Fibroblast of lung (primary cell): ENCODE results near the gene WWTR1. TPM values are rescaled to one million over a fixed set of nuclear protein-coding genes. Genes with fewer than 3 reads are reported as not detected.

Experiments used
- DNase-seq, 2 donors: peaks; one replicate each; pipeline versions ENCODE4 v3.0.0 to v3.0.0-alpha.2; 2010; ENCODE audit warnings: low read depth in 2 of 2
- H2AFZ ChIP-seq: 2 replicates; pipeline ENCODE4 v1.5.1; 2012; ENCODE audit warnings: low read length, control low read depth, inconsistent platforms
- H3K27ac ChIP-seq: 2 replicates; pipeline ENCODE4 v1.5.1; 2011; ENCODE audit warnings: low read length, control low read depth; ENCODE audit not compliant: insufficient read depth
- H3K27me3 ChIP-seq: 2 replicates; pipeline ENCODE4 v1.5.1; 2011; ENCODE audit warnings: mild to moderate bottlenecking, low read length; ENCODE audit not compliant: control insufficient read depth, insufficient read depth
- H3K36me3 ChIP-seq: 2 replicates; pipeline ENCODE4 v1.5.1; 2011; ENCODE audit warnings: low read length; ENCODE audit not compliant: control insufficient read depth, insufficient read depth
- H3K4me1 ChIP-seq: 2 replicates; pipeline ENCODE4 v1.5.1; 2011; ENCODE audit warnings: low read length; ENCODE audit not compliant: control insufficient read depth, insufficient read depth; ENCODE audit errors: extremely low read depth
- H3K4me2 ChIP-seq: 2 replicates; pipeline ENCODE4 v1.5.1; 2011; ENCODE audit warnings: low read length, control low read depth; ENCODE audit not compliant: insufficient read depth; ENCODE audit errors: extremely low read depth
- H3K4me3 ChIP-seq, 4 experiments: fragments of 200-600 bp in 1 of 4; sonication (generic) in 1 of 4; replicated peaks in 1 of 4; 2 replicates each; pipeline ENCODE4 v1.5.1; 2011 to 2016; ENCODE audit warnings: low read length in 4 of 4, low read depth in 3 of 4, mild to moderate bottlenecking in 3 of 4, control low read depth in 2 of 4, inconsistent platforms in 1 of 4, mixed read lengths in 1 of 4; ENCODE audit not compliant: insufficient read depth in 1 of 4; ENCODE audit errors: control extremely low read depth in 1 of 4
- H3K79me2 ChIP-seq: 2 replicates; pipeline ENCODE4 v1.5.1; 2012; ENCODE audit warnings: mild to moderate bottlenecking, low read length, inconsistent platforms; ENCODE audit not compliant: control insufficient read depth, insufficient read depth
- H3K9ac ChIP-seq: 2 replicates; pipeline ENCODE4 v1.5.1; 2011; ENCODE audit warnings: mild to moderate bottlenecking, low read length, control low read depth; ENCODE audit not compliant: insufficient read depth
- H3K9me3 ChIP-seq: 2 replicates; pipeline ENCODE4 v1.5.1; 2012; ENCODE audit warnings: low read depth, low read length; ENCODE audit not compliant: control insufficient read depth, insufficient read depth
- H4K20me1 ChIP-seq: 2 replicates; pipeline ENCODE4 v1.5.1; 2011; ENCODE audit warnings: low read length; ENCODE audit not compliant: control insufficient read depth, insufficient read depth; ENCODE audit errors: extremely low read depth
- EZH2 ChIP-seq: IDR thresholded peaks from 2 replicates; pipeline ENCODE4 v1.5.1; 2012; ENCODE audit warnings: low read length, control low read depth, mild to moderate bottlenecking; ENCODE audit errors: missing control alignments
- polyA plus RNA-seq, 2 donors: library from polyadenylated mRNA; depleted of rRNA in 1 of 2; stranded (reverse) in 1 of 2; unstranded in 1 of 2; fragments of >200 nt; gene quantifications; 2 replicates each; pipeline ENCODE4 v1.2.1, GENCODE V29; 2011 to 2012; ENCODE audit warnings: missing spikeins in 1 of 2
- total RNA-seq: library from RNA; depleted of rRNA; stranded (reverse); fragments of >200 nt; gene quantifications from 2 replicates; pipeline ENCODE4 v1.2.1, GENCODE V29; 2014
- TF ChIP-seq, protein P1 (sequence below), 2 donors: IDR thresholded peaks in 1 of 2; conservative IDR thresholded peaks in 1 of 2; 1 replicate in 1 of 2; 2 replicates in 1 of 2; pipeline ENCODE4 v1.5.1; 2011 to 2012; ENCODE audit warnings: low read length in 2 of 2, control low read depth in 1 of 2, inconsistent platforms in 1 of 2, low read depth in 1 of 2, mild to moderate bottlenecking in 1 of 2

Gene WWTR1
- total and polyA plus RNA-seq, 2 donors (not counting 1 experiment from before 2014, with no cell fraction given): 13.7 to 71.5 TPM

GRCh38 chr3:149608987-149609386 is 48.8 kb downstream of the WWTR1 start:
- H3K4me2 ChIP-seq: no peak overlapping the region
- no peak for DNase-seq
- no peaks in the 10 kb centered on the region for H3K9me3 ChIP-seq
- H3K27me3 ChIP-seq: no peaks in the 10 kb centered on the region
- no peak overlapping the region for H3K9ac ChIP-seq
- peaks cover 45% of the 10 kb centered on the region for H3K79me2 ChIP-seq
- no peak for TF ChIP-seq EZH2
- TF ChIP-seq, protein P1, sequence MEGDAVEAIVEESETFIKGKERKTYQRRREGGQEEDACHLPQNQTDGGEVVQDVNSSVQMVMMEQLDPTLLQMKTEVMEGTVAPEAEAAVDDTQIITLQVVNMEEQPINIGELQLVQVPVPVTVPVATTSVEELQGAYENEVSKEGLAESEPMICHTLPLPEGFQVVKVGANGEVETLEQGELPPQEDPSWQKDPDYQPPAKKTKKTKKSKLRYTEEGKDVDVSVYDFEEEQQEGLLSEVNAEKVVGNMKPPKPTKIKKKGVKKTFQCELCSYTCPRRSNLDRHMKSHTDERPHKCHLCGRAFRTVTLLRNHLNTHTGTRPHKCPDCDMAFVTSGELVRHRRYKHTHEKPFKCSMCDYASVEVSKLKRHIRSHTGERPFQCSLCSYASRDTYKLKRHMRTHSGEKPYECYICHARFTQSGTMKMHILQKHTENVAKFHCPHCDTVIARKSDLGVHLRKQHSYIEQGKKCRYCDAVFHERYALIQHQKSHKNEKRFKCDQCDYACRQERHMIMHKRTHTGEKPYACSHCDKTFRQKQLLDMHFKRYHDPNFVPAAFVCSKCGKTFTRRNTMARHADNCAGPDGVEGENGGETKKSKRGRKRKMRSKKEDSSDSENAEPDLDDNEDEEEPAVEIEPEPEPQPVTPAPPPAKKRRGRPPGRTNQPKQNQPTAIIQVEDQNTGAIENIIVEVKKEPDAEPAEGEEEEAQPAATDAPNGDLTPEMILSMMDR (conservative IDR thresholded peaks at IDR 0.05 in 1 of 2, IDR thresholded peaks at IDR 0.05 in 1 of 2; ENCODE audit: low read depth in 1 of 2, low read length in 2 of 2): no peak
- H3K4me3 ChIP-seq: no peak overlapping the region
- H3K36me3 ChIP-seq: no peaks in the 10 kb centered on the region
- H3K27ac ChIP-seq: no peak overlapping the region
- no peak overlapping the region for H2AFZ ChIP-seq
- H3K4me1 ChIP-seq: peaks cover 16% of the 10 kb centered on the region
- no peaks in the 10 kb centered on the region for H4K20me1 ChIP-seq

- Histone ChIP-seq H3K27ac (no peak overlapping the region), H4K20me1 (no peaks in the 10 kb centered on the region), H3K4me3 (no peak overlapping the region)
These were observed 51.9 kb downstream of the WWTR1 start for GRCh38 chr3:149605902-149606301.

DNA sequence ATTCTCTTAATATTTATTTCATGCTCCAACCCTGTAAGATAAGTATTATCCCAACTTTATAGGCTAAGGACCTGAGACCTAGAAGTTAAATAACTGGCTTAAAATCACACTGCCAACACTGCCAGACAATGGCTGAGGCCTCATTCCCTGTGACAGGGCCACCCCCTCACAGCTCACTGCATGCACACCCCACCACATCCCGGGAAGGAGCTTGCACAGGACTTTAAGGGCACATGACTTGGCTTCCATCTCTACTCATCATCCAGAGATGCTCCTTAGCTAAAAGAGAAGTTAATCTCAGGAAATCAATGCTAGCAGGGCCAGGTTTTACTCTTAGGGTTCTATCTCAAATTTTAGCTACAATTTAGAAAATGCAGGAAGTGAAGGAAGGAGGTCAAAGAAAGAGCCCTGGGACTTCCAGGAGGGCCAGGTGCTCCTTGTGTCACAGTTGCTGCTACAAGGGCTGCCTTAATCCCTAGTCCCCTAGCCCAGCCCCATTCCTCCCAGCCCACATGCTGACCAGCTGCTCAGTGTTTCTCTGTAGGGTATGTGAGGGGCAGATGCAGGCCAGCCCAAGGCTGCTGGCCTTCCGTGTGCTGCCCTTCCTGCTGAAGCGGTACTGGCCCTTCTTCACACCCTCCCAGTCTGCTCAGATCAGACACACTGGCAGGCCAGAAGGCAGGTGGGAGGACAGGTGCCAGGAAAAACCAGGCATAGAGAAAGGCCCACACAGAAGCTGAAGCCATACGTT is 53.5 kb downstream of the WWTR1 start:
- DNase-seq: peak in 1 of 2 donors; percentile 59
- Histone ChIP-seq H3K27ac (peak overlapping the region; percentile 2), H3K4me2 (no peak overlapping the region), H3K36me3 (no peaks in the 10 kb centered on the region), H2AFZ (no peak overlapping the region), H3K79me2 (peaks cover 34% of the 10 kb centered on the region), H3K4me3 (no peak overlapping the region), H3K9me3 (no peaks in the 10 kb centered on the region), H3K9ac (no peak overlapping the region), H3K4me1 (peaks cover 15% of the 10 kb centered on the region), H4K20me1 (no peaks in the 10 kb centered on the region), H3K27me3 (no peaks in the 10 kb centered on the region)
- TF ChIP-seq, protein P1 (conservative IDR thresholded peaks at IDR 0.05 in 1 of 2, IDR thresholded peaks at IDR 0.05 in 1 of 2; ENCODE audit: low read depth in 1 of 2, low read length in 2 of 2): no peak
- TF ChIP-seq EZH2: no peak

More at GRCh38 chr3:149605902-149606301, 51.9 kb downstream of the WWTR1 start:
- Histone ChIP-seq H3K79me2 (peaks cover 37% of the 10 kb centered on the region), H2AFZ (no peak overlapping the region), H3K4me1 (peaks cover 21% of the 10 kb centered on the region), H3K9me3 (no peaks in the 10 kb centered on the region), H3K36me3 (no peaks in the 10 kb centered on the region), H3K27me3 (no peaks in the 10 kb centered on the region), H3K9ac (no peak overlapping the region), H3K4me2 (no peak overlapping the region)
- peak; percentile 55 to 82 for DNase-seq
- TF ChIP-seq, protein P1 (conservative IDR thresholded peaks at IDR 0.05 in 1 of 2, IDR thresholded peaks at IDR 0.05 in 1 of 2; ENCODE audit: low read depth in 1 of 2, low read length in 2 of 2): no peak
- no peak for TF ChIP-seq EZH2
